PFSK-1 (cell line): ENCODE results near the gene LRRC4.

Source experiments
- POLR2AphosphoS5 ChIP-seq: IDR thresholded peaks from 2 replicates; pipeline ENCODE4 v1.6.1; 2012; ENCODE audit warnings: low read depth, mild to moderate bottlenecking, control low read depth, low read length, moderate library complexity
- SIN3A ChIP-seq: IDR thresholded peaks from 2 replicates; pipeline ENCODE4 v1.6.1; 2012; ENCODE audit warnings: mild to moderate bottlenecking, low read length, moderate library complexity, borderline replicate concordance; ENCODE audit not compliant: insufficient read depth

GRCh38 chr7:128076796-128077271 is 45.6 kb upstream of the LRRC4 start:
- TF ChIP-seq SIN3A (no peak), POLR2AphosphoS5 (no peak)
